Superior temporal gyrus (tissue), 1 donor: Measurements from ENCODE around the gene SEMA7A.
"Not testable (repeated sequence)": the region's sequence is repeated elsewhere in the genome, so short reads cannot be mapped to it uniquely, and the experiment has no call there.

Experiments used
- DNase-seq: peaks from one replicate; pipeline ENCODE4 v3.0.0-alpha.2; 2016; ENCODE audit errors: extremely low spot score

The SEMA7A gene

DNA sequence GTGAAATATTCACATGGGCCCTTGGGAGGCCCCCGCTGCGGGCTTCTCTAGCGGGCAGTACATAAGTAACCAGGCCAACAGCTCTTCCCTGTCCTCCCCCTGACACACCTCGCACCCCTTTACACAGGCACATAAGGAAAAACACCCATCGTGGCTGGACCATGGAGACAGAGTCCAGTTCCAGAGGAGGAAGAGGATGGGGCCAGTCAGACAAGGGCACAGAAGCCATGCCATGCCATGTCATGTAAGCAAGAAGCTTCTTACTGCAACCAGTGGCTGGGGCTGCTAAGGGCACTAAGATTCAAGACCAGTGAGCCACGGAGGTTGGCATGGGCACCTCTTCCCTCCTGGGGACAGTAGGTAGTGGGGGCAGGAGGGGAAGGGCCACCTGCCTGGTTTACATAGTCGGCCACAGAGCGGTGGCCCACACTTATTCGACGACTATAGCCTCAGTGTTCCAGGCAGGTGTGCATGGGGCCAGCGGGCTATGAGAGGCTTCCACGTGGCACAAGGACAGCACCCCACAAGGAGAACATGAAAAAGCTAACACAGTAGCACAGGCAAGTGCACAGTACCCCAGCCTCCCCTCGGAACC, 60.6 kb downstream of the SEMA7A start:
- DNase-seq, result no peak

DNA sequence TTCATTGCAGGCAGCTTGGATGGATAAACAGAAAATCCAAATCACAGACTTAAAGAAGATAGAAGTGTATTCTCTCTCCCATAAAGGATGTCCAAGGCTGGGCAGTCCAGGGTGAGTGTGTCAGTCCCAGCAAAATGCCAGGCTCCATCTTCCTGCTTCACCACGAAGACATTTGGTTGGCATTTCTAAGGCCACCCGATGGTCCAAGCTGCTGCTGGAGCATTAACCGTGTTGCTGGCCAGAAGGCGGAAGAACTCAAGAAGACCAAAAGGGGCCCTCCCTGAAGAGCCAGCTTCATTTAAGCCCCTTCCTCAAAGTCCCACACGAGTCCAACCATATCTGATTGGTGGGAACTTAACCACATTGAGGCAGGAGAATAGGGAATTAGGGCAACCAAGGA, 63.3 kb downstream of the SEMA7A start:
- DNase-seq, result peak; percentile 3

DNA sequence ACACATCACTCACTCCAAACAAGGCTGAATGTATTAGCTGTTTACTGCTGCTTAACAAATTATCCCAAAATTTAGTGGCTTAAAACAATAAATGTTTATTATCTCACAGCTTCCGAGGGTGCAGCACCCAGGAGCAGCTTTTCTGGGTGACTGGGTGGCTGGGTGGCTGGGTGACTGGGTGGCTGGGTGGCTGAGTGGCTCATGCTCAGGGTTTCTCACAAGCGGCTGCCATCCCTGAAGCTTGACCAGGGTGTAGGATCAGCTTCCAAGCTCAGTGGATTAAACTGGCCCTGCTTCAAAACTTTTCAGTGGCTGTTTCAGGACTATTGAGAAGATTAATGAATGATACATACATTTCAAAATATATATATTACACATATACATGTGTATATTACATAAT, 64.0 kb downstream of the SEMA7A start:
- DNase-seq, result no peak

DNA sequence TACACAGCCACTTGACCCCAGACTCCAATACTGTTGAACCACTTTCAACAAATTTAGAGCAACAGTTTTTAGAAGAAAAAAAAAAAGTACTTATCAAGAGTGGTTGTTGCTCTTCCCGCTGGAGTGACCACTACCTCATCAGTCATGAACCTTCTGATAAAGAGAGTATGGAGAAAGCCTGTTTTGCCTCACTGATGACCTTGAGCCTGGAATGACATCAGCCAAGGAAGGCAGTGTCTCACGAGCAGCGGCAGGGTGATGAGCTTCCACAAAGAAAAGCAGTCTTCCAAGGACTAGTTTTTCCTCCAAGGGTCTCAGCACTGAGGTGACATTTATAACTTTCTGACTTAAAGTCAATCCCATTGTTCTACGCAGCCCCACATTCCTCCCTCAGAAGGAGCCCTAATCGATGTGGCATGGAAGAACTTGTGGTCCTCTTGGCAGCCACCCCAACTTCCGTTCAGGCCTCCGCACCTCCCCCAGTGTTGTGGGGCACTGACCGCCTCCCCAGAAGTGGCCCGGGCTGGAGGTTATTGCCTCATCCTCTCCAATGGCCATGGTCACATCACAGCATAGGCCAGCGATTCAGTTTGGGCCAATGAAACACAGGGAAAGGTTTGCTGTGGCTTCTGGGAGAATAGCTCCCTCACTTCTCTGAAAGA, 64.5 kb downstream of the SEMA7A start:
- DNase-seq, result no peak

DNA sequence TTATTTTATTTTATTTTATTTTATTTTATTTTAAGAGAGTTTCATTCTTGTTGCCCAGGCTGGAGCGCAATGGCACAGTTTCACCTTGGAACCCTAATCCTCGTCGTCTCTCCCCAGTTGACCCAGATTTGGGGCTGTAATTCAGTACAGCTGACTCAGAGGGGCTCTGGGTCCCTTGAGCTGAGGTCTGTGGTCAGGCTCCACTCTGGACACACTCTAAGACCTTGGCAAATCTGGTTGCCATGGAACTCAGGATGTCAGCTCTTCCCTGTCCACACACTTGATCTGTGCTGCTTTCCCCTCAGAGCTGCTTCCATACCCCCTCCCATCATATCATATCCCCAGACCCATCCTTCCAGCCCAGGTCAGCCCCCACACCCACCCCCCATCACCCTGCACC, 65.6 kb downstream of the SEMA7A start:
- DNase-seq, result no peak

- no peak for DNase-seq
These were observed 66.4 kb downstream of the SEMA7A start, which contains the start of gene CYP11A1 for GRCh38 chr15:74367296-74367854. TSS of gene CYP11A1 (minus strand) at chr15:74367646. CDS start at chr15:74367585, 61 bp downstream.

GRCh38 chr15:74365598-74366445, 67.9 kb downstream of the SEMA7A start:
- DNase-seq, result no peak

DNA sequence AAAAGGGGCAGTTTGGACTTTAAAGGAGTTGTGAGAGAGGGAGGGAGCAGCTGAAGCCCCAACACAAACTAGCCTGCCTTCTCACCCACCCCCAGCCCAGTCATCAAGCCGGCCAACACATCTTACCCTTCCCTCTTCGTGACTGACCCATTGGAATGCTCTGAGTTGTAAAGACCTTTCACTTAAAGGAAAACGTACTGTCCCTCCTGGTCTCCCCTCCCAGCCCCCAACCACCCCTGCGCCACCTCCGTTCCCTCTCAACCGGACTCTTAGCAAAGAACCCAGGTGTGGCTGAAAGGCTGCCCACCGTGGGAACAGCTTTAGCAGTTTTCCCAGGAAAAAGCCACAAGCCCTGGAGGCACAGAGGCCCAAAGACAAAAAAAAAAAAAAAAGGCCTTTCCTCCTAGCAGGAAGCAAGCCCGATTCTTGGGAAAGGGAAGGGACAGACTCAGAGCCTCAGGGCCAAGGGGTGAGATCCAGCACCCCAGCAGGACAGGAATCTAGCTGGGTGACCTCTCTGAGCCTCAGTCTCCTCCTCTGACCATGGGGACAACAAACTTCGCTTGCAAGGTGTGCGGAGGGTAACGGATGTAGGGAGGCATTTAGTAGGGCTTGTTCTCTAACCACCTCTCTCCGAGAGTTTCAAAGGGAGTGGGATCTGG, 68.7 kb downstream of the SEMA7A start:
- DNase-seq, result no peak

- no peak for DNase-seq
These were observed 71.3 kb downstream of the SEMA7A start for GRCh38 chr15:74362482-74362881.

GRCh38 chr15:74360855-74361254, 72.9 kb downstream of the SEMA7A start:
- not testable (repeated sequence) for DNase-seq

DNA sequence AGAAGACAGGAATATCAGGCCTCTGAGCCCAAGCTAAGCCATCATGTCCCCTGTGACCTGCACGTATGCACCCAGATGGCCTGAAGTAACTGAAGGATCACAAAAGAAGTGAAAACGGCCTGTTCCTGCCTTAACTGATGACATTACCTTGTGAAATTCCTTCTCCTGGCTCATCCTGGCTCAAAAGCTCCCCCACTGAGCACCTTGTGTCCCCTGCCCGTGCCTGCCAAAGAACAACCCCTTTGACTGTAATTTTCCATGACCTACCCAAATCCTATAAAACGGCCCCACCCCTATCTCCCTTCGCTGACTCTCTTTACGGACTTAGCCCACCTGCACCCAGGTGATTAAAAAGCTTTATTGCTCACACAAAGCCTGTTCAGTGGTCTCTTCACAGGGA, 74.4 kb downstream of the SEMA7A start:
- DNase-seq, result not testable (repeated sequence)
